Neural cell (in vitro differentiated cells): ENCODE data around the gene GSE1. TPM values are rescaled to one million over a fixed set of nuclear protein-coding genes. Genes with fewer than 3 reads are reported as not detected.

ENCODE experiments used
- H2AFZ ChIP-seq: fragments of 200-600, 300-800 bp; sonication (generic), shearing (Covaris generic); 2 replicates; pipeline ENCODE4 v1.6.0; 2014; ENCODE audit warnings: low read depth, mild to moderate bottlenecking, antibody characterized with exemption, low read length, moderate library complexity
- H3F3A ChIP-seq: fragments of 200-600 bp; shearing (Covaris generic); 2 replicates; pipeline ENCODE4 v1.6.1; 2016; ENCODE audit warnings: mild to moderate bottlenecking, moderate library complexity, mixed read lengths, antibody characterized with exemption, low read length; ENCODE audit not compliant: insufficient read depth, poor library complexity, severe bottlenecking
- H3K27ac ChIP-seq: fragments of 200-600, 300-800 bp; sonication (generic), shearing (Covaris generic); 2 replicates; pipeline ENCODE4 v1.5.1; 2014; ENCODE audit warnings: mild to moderate bottlenecking, low read length, moderate library complexity
- H3K27me3 ChIP-seq: fragments of 300-800, 200-600 bp; sonication (generic), shearing (Covaris generic); 2 replicates; pipeline ENCODE4 v1.6.0; 2014; ENCODE audit warnings: mild to moderate bottlenecking, low read depth, low read length, moderate library complexity; ENCODE audit not compliant: insufficient read depth
- H3K36me3 ChIP-seq: fragments of 300-800, 200-600 bp; sonication (generic), shearing (Covaris generic); 2 replicates; pipeline ENCODE4 v1.5.1; 2014; ENCODE audit warnings: mild to moderate bottlenecking, antibody characterized with exemption, low read length, moderate library complexity; ENCODE audit not compliant: insufficient read depth
- H3K4me2 ChIP-seq: fragments of 300-800, 200-600 bp; sonication (generic), shearing (Covaris generic); 2 replicates; pipeline ENCODE4 v1.6.0; 2014; ENCODE audit warnings: mild to moderate bottlenecking, low read length
- H3K4me3 ChIP-seq: fragments of 300-800, 200-600 bp; sonication (generic), shearing (Covaris generic); 2 replicates; pipeline ENCODE4 v1.5.1; 2014; ENCODE audit warnings: mild to moderate bottlenecking, low read length, moderate library complexity
- H3K79me2 ChIP-seq: fragments of 200-600 bp; shearing (Covaris generic); replicated peaks from 2 replicates; pipeline ENCODE4 v1.6.0; 2014; ENCODE audit warnings: mild to moderate bottlenecking, low read length, moderate library complexity; ENCODE audit not compliant: insufficient read depth
- H3K9ac ChIP-seq: fragments of 300-800, 200-600 bp; sonication (generic), shearing (Covaris generic); 2 replicates; pipeline ENCODE4 v1.6.1; 2016; ENCODE audit warnings: mild to moderate bottlenecking, low read length, mixed read lengths
- H3K9me2 ChIP-seq: fragments of 200-600 bp; shearing (Covaris generic); 2 replicates; pipeline ENCODE4 v1.6.1; 2016; ENCODE audit warnings: mild to moderate bottlenecking, low read length, mixed read lengths; ENCODE audit not compliant: insufficient read depth
- H3K9me3 ChIP-seq: fragments of 200-600, 300-800 bp; sonication (generic), shearing (Covaris generic); 2 replicates; pipeline ENCODE4 v1.6.1; 2016; ENCODE audit warnings: mild to moderate bottlenecking, mixed run types, low read length, moderate library complexity, mixed read lengths
- H4K20me1 ChIP-seq: fragments of 200-600 bp; shearing (Covaris generic); 2 replicates; pipeline ENCODE4 v1.6.1; 2016; ENCODE audit warnings: mild to moderate bottlenecking, mixed run types; ENCODE audit not compliant: insufficient read depth
- CTCF ChIP-seq: fragments of 450-650 bp; IDR thresholded peaks from 2 replicates; pipeline ENCODE4 v1.5.1; 2014; ENCODE audit warnings: antibody characterized with exemption, mild to moderate bottlenecking, moderate library complexity; ENCODE audit not compliant: poor library complexity, severe bottlenecking
- EP300 ChIP-seq: fragments of 450-650 bp; conservative IDR thresholded peaks from 2 replicates; pipeline ENCODE4 v1.6.1; 2014; ENCODE audit warnings: antibody characterized with exemption, mild to moderate bottlenecking, moderate library complexity; ENCODE audit not compliant: poor library complexity, severe bottlenecking
- EZH2 ChIP-seq: fragments of 200-600, 300-800 bp; shearing (Covaris generic), sonication (generic); IDR thresholded peaks from 2 replicates; pipeline ENCODE4 v1.6.1; 2014; ENCODE audit warnings: antibody characterized with exemption, low read length, borderline replicate concordance, mild to moderate bottlenecking; ENCODE audit not compliant: insufficient read depth, poor library complexity, severe bottlenecking
- MXI1 ChIP-seq: fragments of 450-650 bp; conservative IDR thresholded peaks from 2 replicates; pipeline ENCODE4 v1.6.1; 2014; ENCODE audit warnings: antibody characterized with exemption, mild to moderate bottlenecking; ENCODE audit not compliant: poor library complexity, severe bottlenecking
- POLR2AphosphoS5 ChIP-seq: IDR thresholded peaks from 2 replicates; pipeline ENCODE4 v1.6.1; 2012
- RAD21 ChIP-seq: fragments of 450-650 bp; conservative IDR thresholded peaks from 2 replicates; pipeline ENCODE4 v1.6.1; 2014; ENCODE audit warnings: antibody characterized with exemption, mild to moderate bottlenecking, moderate library complexity
- REST ChIP-seq: IDR thresholded peaks from 2 replicates; pipeline ENCODE4 v1.6.1; 2012; ENCODE audit warnings: borderline replicate concordance
- SMC3 ChIP-seq: fragments of 450-650 bp; conservative IDR thresholded peaks from 2 replicates; pipeline ENCODE4 v1.6.1; 2014; ENCODE audit warnings: antibody characterized with exemption, mild to moderate bottlenecking, moderate library complexity; ENCODE audit not compliant: poor library complexity
- TAF1 ChIP-seq: IDR thresholded peaks from 2 replicates; pipeline ENCODE4 v1.6.1; 2012; ENCODE audit warnings: low read depth
- polyA plus RNA-seq: library from polyadenylated mRNA; depleted of rRNA; stranded (reverse); fragments of >200 nt; gene quantifications from 2 replicates; pipeline ENCODE4 v1.2.3, GENCODE V29; 2014

GSE1 gene
- polyA plus RNA-seq, 1 donor from 2014 or later: 35.6 TPM

DNA sequence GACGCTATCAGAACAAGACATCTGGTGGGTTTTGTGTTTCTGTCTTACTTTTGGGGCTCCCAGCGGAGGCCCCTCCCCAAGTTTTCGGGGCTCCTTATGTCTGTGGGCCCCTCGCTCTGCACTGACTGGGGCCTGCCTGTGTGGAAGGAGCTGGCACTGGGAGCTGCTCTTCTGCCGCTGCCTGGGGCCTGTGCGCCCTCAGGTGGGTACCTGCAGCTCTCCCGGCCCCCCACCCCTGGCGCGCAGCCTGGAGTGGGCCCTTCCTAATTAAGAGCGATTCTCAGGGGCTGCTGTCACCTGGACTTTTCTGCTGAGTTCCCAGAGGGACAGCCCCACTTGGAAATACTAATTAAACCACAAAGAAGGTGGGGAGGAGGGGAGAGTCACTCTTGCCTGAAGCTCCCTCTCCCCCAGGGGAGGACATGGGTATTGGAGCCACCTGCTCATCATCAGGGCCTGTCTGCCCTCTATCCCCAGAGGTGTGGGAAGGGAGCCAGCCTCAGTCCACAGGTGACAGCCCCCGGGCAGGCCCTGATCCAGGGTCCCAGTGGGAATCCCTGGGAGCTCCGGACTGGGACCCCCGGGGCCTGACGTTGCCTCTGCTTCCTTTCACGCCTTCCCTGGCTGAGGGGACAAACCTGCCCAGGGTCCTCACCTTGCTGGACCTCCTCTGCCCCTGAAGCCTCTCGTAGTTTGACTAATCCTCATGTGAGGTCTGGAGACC is 36.5 kb downstream of the GSE1 start:
- H3K27ac ChIP-seq: no peak overlapping the region
- no peaks in the 10 kb centered on the region for H3K36me3 ChIP-seq

DNA sequence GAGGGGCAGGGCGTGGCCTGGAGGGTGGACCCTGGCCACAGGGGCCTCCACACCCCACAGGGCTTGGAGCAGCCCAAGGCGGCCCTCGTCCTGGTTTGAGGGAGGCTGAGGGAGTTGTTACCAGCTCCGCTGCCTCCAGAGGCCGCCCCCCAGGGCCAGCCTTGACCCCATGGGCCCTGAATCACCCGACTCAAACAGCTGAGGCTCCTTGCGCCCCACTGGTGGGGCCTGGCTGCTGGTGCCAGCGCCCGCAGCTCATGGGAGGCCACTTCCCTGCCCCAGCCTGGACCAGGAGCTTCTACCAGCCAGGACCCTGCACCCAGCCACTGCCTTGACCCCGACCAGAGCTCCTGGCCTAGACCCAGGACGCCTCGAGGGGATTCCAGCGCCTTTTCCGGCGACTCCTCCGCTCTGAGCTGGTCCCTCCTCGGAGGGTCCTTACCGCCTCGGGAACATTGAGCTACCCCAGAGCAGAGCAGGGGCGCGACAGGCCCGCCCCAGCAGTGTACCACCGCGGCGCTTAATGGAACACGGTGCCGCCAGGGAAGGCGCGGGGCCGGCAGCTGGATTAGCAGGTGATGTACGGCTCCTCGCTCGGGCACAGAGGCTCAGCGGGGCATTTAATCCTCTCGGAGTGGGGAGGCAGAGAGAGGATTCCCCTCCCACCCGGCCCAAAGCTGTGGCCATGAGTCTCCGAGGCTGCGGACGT is 37.2 kb downstream of the GSE1 start:
- H3K27me3 ChIP-seq: no peaks in the 10 kb centered on the region
- no peak overlapping the region for H3K4me2 ChIP-seq
- no peaks in the 10 kb centered on the region for H3K36me3 ChIP-seq
- H2AFZ ChIP-seq: no peak overlapping the region
- no peaks in the 10 kb centered on the region for H3K9me2 ChIP-seq
- no peak overlapping the region for H3K9ac ChIP-seq
- no peaks in the 10 kb centered on the region for H4K20me1 ChIP-seq
- no peak overlapping the region for H3K4me3 ChIP-seq
- no peaks in the 10 kb centered on the region for H3F3A ChIP-seq
- peak overlapping the region; percentile 16 for H3K27ac ChIP-seq
- TF ChIP-seq CTCF: no peak
- no peak for TF ChIP-seq EP300
- no peak for TF ChIP-seq EZH2
- no peak for TF ChIP-seq REST
- no peak for TF ChIP-seq POLR2AphosphoS5
- TF ChIP-seq SMC3: no peak
- TF ChIP-seq MXI1: no peak
- no peak for TF ChIP-seq RAD21
- no peak for TF ChIP-seq TAF1
- H3K79me2 ChIP-seq: no peaks in the 10 kb centered on the region
- no peaks in the 10 kb centered on the region for H3K9me3 ChIP-seq

More for the DNA sequence above, 36.5 kb downstream of the GSE1 start:
- Histone ChIP-seq H3K9me3 (no peaks in the 10 kb centered on the region), H3K4me3 (no peak overlapping the region), H3K79me2 (peaks cover 3% of the 10 kb centered on the region), H3F3A (no peaks in the 10 kb centered on the region), H3K9ac (no peak overlapping the region), H3K9me2 (no peaks in the 10 kb centered on the region), H4K20me1 (no peaks in the 10 kb centered on the region), H3K4me2 (no peak overlapping the region), H2AFZ (no peak overlapping the region), H3K27me3 (no peaks in the 10 kb centered on the region)
- no peak for TF ChIP-seq SMC3
